Right cardiac atrium (tissue), 5 donors: Measurements from ENCODE around the gene TLL1. TPM values are rescaled to one million over a fixed set of nuclear protein-coding genes. Genes with fewer than 3 reads are reported as not detected.

Experiments
- ATAC-seq, 2 donors: fragments of 200-7000 bp; cut with Tn5 transposase; one replicate each; pipeline versions ENCODE4 v1.8.0 to v1.9.1; 2020; ENCODE audit warnings: moderate library complexity in 2 of 2, mild to moderate bottlenecking in 1 of 2
- DNase-seq, 3 donors: peaks; one replicate each; pipeline ENCODE4 v3.0.0-alpha.2; 2020
- H3K27ac ChIP-seq: one replicate; pipeline ENCODE4 v1.5.1; 2013; ENCODE audit warnings: mild to moderate bottlenecking, low read length, control low read depth, moderate library complexity
- H3K27me3 ChIP-seq: one replicate; pipeline ENCODE4 v1.6.1; 2013; ENCODE audit not compliant: control insufficient read depth, insufficient read depth
- H3K4me1 ChIP-seq: one replicate; pipeline ENCODE4 v1.6.1; 2013; ENCODE audit warnings: low read length; ENCODE audit not compliant: control insufficient read depth, insufficient read depth
- H3K4me3 ChIP-seq: one replicate; pipeline ENCODE4 v1.5.1; 2013; ENCODE audit warnings: low read length, control low read depth
- H3K9me3 ChIP-seq: one replicate; pipeline ENCODE4 v1.6.1; 2013; ENCODE audit warnings: low read length; ENCODE audit not compliant: control insufficient read depth
- WGBS: extraction: QIAGEN DNeasy Blood & Tissue Kit; methylation state at CpG from one replicate; pipeline ENCODE4 v1.1.7; 2013; 5-methylcytosine and 5-hydroxymethylcytosine counted together
- intact Hi-C, 4 donors: fragments of 100-400 bp; cut with DNase I; formaldehyde crosslinking; loops; one replicate each; pipeline versions ENCODE4 v1.11.0 to v1.14.0; 2022 to 2023
- polyA plus RNA-seq: library from polyadenylated mRNA; stranded (reverse); fragments of 200-250 nt; gene quantifications from one replicate; pipeline ENCODE4 v1.2.3, GENCODE V29; 2013
- total RNA-seq, 4 donors: library from RNA; stranded (reverse); fragmentation: NEBNext Ultra II Directional; extraction: Animal tissue kit (Norgen Biotek cat#: 25700); gene quantifications; one replicate each; pipeline ENCODE4 v1.2.1, GENCODE V29; 2021
- donor health status: healthy with polysubstance abuse.
- donor health status: DM: no; HTN: yes; CAD: no.
- donor health status: DM: no; HTN: no; CAD: no.
- donor health status: DM: no; HTN: yes; CAD: no; lungs with severe emphysema.
- donor health status: DM: yes; HTN: yes; CAD: no.

Gene TLL1
- total and polyA plus RNA-seq, 5 donors = 0.52 to 6.0 (median 3.3) TPM

DNA sequence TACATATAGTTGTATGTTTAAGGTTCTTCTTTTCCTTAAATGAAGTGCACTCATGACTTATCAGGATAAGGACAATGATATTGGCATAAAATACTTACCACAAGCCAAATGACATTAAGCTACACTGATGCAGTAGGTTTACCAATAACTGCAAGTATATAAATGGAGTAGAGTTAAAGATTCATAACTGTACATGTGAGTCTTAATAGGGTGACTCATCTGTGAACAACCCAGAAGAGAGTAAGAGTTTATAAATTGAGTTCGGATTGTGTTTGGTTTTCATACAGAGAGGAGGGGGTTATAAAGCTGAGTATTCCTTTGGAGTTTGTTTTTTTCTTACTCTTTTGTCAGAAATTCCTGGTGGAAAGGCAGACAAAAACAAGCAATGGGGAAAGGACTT lies 144.8 kb downstream of the TLL1 start:
- intact Hi-C loops = no loop called here
- Histone ChIP-seq H3K27me3 (no peaks in the 10 kb centered on the region), H3K27ac (no peak overlapping the region), H3K4me1 (no peaks in the 10 kb centered on the region), H3K9me3 (no peaks in the 10 kb centered on the region), H3K4me3 (no peak overlapping the region)
- ATAC-seq (no peak), DNase-seq (no peak)
- WGBS = 93% methylated on average over 1 of the region's 1 CpG

- Histone ChIP-seq H3K27ac (no peak overlapping the region), H3K4me1 (no peaks in the 10 kb centered on the region), H3K9me3 (no peaks in the 10 kb centered on the region), H3K4me3 (no peak overlapping the region), H3K27me3 (no peaks in the 10 kb centered on the region)
- 88% methylated on average over 2 of the region's 2 CpGs for WGBS
- ATAC-seq (no peak), DNase-seq (no peak)
- intact Hi-C loops = no loop called here
These were observed 146.6 kb downstream of the TLL1 start for GRCh38 chr4:166019441-166020220.

GRCh38 chr4:166021617-166022016 lies 148.6 kb downstream of the TLL1 start:
- 63% methylated on average over 9 of the region's 9 CpGs for WGBS
- Histone ChIP-seq H3K27me3 (no peaks in the 10 kb centered on the region), H3K27ac (no peak overlapping the region), H3K4me1 (no peaks in the 10 kb centered on the region), H3K4me3 (no peak overlapping the region), H3K9me3 (no peaks in the 10 kb centered on the region)
- ATAC-seq = no peak
- intact Hi-C loops = no loop called here
- DNase-seq = no peak

DNA sequence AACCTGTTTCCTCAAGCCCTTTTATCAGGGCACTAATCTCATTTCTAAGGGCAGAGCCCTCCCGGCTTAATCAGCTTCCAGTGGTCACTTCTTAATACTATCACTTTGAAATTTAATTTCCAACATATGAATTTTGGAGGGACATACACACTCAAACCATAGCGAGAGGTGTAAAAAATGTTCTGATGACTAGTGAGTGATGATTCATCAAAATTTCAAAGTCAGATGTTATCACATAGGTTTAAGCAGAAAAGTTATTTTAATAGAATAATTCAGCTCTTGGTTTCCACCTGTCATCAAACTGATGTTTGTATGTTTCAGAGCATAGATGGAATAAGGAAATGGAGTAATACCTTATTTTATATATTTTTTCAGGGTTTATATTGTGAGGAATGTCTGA lies 161.9 kb downstream of the TLL1 start:
- Histone ChIP-seq H3K27me3 (no peaks in the 10 kb centered on the region), H3K9me3 (no peaks in the 10 kb centered on the region), H3K4me3 (no peak overlapping the region), H3K27ac (no peak overlapping the region), H3K4me1 (no peaks in the 10 kb centered on the region)
- ATAC-seq = no peak
- intact Hi-C loops = no loop called here
- 88% methylated on average over 2 of the region's 2 CpGs for WGBS
- DNase-seq = no peak

DNA sequence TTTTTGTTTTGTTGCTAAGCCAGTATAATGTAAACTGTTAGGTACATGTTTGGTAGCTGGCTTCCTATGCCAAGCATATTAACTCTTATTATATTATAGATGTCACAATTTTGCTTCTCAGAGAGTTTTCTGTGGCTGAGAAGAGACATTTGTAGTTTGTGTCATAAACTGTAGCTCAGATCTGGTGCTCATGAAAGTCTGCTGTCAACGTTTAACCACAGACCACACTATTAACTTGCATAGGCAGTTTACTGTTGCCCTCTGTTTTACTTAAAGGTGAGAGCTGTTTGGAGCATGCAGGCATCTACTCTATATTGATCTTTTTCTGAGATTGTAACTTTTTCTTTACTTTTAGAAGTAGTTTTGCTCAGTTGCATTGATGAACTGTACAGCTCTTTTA lies 166.8 kb downstream of the TLL1 start:
- ATAC-seq = no peak
- intact Hi-C loops = no loop called here
- Histone ChIP-seq H3K9me3 (no peaks in the 10 kb centered on the region), H3K4me3 (no peak overlapping the region), H3K4me1 (no peaks in the 10 kb centered on the region), H3K27ac (no peak overlapping the region), H3K27me3 (no peaks in the 10 kb centered on the region)
- WGBS = 68% methylated on average over 1 of the region's 1 CpG
- DNase-seq = no peak

- intact Hi-C loops = no loop called here
- Histone ChIP-seq H3K4me3 (no peak overlapping the region), H3K27ac (no peak overlapping the region), H3K27me3 (no peaks in the 10 kb centered on the region), H3K4me1 (no peaks in the 10 kb centered on the region), H3K9me3 (no peaks in the 10 kb centered on the region)
- DNase-seq (no peak), ATAC-seq (peak in 1 of 2 donors; percentile 64)
- WGBS = 55% methylated on average over 8 of the region's 8 CpGs
These were observed 169.5 kb downstream of the TLL1 start for GRCh38 chr4:166042510-166043055.

GRCh38 chr4:166043801-166044200 lies 170.8 kb downstream of the TLL1 start:
- DNase-seq (no peak), ATAC-seq (no peak)
- Histone ChIP-seq H3K4me3 (no peak overlapping the region), H3K27ac (no peak overlapping the region), H3K4me1 (no peaks in the 10 kb centered on the region), H3K27me3 (no peaks in the 10 kb centered on the region), H3K9me3 (no peaks in the 10 kb centered on the region)
- WGBS = 90% methylated on average over 6 of the region's 6 CpGs
- intact Hi-C loops = no loop called here

DNA sequence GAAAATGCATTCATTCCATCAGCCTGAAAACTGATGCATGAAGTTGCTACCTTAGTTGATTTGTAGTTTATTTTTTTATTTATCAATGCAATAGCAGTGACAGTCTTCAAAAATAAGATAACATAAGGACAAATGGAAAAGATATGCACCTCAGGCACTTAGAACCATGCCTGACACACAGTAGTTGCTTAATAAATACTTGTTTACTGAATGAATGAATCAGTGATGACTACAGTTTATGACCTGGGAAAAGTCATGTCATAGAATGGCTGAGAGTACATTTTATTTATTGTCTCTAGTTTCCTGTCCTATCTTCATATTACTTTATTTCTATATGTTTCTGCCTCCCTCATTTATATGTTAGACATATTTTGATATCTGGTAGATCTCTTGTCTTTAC lies 171.8 kb downstream of the TLL1 start:
- intact Hi-C loops = no loop called here

GRCh38 chr4:166045457-166045856 lies 172.4 kb downstream of the TLL1 start:
- WGBS = 78% methylated on average over 9 of the region's 9 CpGs
- intact Hi-C loops = no loop called here
- H3K4me1 ChIP-seq = no peaks in the 10 kb centered on the region
- H3K4me3 ChIP-seq = no peak overlapping the region
- no peak for ATAC-seq
- DNase-seq = no peak
- no peaks in the 10 kb centered on the region for H3K9me3 ChIP-seq
- H3K27me3 ChIP-seq = no peaks in the 10 kb centered on the region
- H3K27ac ChIP-seq = no peak overlapping the region

More for the DNA sequence above, 171.8 kb downstream of the TLL1 start:
- ATAC-seq (no peak), DNase-seq (no peak)
- no peaks in the 10 kb centered on the region for H3K27me3 ChIP-seq
- H3K4me1 ChIP-seq = no peaks in the 10 kb centered on the region
- no peak overlapping the region for H3K27ac ChIP-seq
- H3K9me3 ChIP-seq = no peaks in the 10 kb centered on the region
- no peak overlapping the region for H3K4me3 ChIP-seq

DNA sequence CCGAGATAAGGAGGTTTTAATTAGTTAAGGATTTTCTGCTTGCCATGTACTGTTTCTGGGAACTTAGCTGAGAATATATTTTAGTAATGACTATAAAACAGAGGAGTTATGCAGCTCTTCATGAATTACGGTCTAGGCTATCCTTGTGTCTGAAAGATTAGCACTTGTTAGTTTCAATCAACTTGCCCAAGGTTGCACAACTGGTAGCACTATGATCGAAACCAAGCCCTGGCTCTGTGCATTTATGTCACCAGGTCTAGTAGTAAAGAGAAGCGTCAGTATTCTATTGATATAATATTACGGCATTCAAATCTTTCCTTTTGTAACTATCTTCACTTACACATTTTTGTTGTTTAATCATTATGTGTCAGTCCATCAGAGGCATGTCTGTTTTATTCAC lies 176.0 kb downstream of the TLL1 start:
- intact Hi-C loops = no loop called here
- H3K9me3 ChIP-seq = no peaks in the 10 kb centered on the region
- no peak overlapping the region for H3K4me3 ChIP-seq
- ATAC-seq (no peak), DNase-seq (no peak)
- 82% methylated on average over 5 of the region's 5 CpGs for WGBS
- H3K27ac ChIP-seq = no peak overlapping the region
- no peaks in the 10 kb centered on the region for H3K27me3 ChIP-seq
- no peaks in the 10 kb centered on the region for H3K4me1 ChIP-seq

DNA sequence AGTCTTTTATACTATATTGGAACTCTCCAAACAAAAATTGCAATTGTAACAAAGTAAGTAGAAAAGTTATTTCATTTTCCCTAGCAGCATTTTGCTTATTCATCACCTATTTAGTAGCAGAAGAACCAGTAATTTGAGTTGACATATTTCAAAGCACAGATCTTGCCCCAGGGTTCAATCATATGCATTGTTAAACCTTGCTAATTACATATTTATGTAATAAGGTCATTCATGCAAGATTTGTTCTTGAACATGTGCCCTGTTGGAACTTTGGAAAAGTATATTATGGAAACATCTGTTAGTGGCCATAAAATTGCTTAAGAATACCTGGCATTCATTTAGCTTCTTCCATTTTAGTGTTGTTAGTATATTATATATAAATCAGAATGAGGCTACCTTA lies 191.7 kb downstream of the TLL1 start:
- DNase-seq (no peak), ATAC-seq (no peak)
- Histone ChIP-seq H3K9me3 (no peaks in the 10 kb centered on the region), H3K27ac (no peak overlapping the region), H3K4me3 (no peak overlapping the region), H3K27me3 (no peaks in the 10 kb centered on the region), H3K4me1 (no peaks in the 10 kb centered on the region)
- intact Hi-C loops = no loop called here

- H3K9me3 ChIP-seq = no peaks in the 10 kb centered on the region
- H3K4me3 ChIP-seq = no peak overlapping the region
- 93% methylated on average over 2 of the region's 2 CpGs for WGBS
- ATAC-seq = no peak
- no peaks in the 10 kb centered on the region for H3K27me3 ChIP-seq
- H3K4me1 ChIP-seq = no peaks in the 10 kb centered on the region
- H3K27ac ChIP-seq = no peak overlapping the region
- intact Hi-C loops = no loop called here
- peak in 1 of 3 donors; percentile 5 for DNase-seq
These were observed 192.3 kb downstream of the TLL1 start for GRCh38 chr4:166065324-166065723.
